HG03095 (cell line): ENCODE results near the gene TIAM1.

Experiments used
- ATAC-seq: cut with Tn5 transposase; IDR thresholded peaks from one replicate; pipeline ENCODE4 v1.9.1; 2021; ENCODE audit warnings: moderate library complexity; ENCODE audit not compliant: unreplicated experiment

Gene TIAM1

GRCh38 chr21:31343680-31344480 lies at the start of gene TIAM1:
Gene TIAM1 (minus strand): TSS chr21:31344261. CDS start chr21:31266972, 77,289 bp downstream.
- ATAC-seq = no peak

GRCh38 chr21:31387560-31388186 lies 43.6 kb upstream of the TIAM1 start:
- no peak for ATAC-seq

GRCh38 chr21:31386006-31386405 lies 41.9 kb upstream of the TIAM1 start:
- ATAC-seq = no peak

- ATAC-seq = no peak
Observed at GRCh38 chr21:31383770-31384169, 39.7 kb upstream of the TIAM1 start.

- no peak for ATAC-seq
Observed at GRCh38 chr21:31382060-31382459, 38.0 kb upstream of the TIAM1 start.

GRCh38 chr21:31376301-31376700 lies 32.2 kb upstream of the TIAM1 start:
- no peak for ATAC-seq

- no peak for ATAC-seq
Observed at GRCh38 chr21:31374395-31374794, 30.3 kb upstream of the TIAM1 start.

- ATAC-seq = no peak
Observed at GRCh38 chr21:31372471-31372765, 28.4 kb upstream of the TIAM1 start.

- ATAC-seq = no peak
Observed at GRCh38 chr21:31371715-31372470, 27.8 kb upstream of the TIAM1 start.

- ATAC-seq = no peak
Observed at GRCh38 chr21:31370893-31371544, 27.0 kb upstream of the TIAM1 start.

- ATAC-seq = no peak
Observed at GRCh38 chr21:31370281-31370892, 26.3 kb upstream of the TIAM1 start.

- ATAC-seq = no peak
Observed at GRCh38 chr21:31368361-31368760, 24.3 kb upstream of the TIAM1 start.

GRCh38 chr21:31367801-31368200 lies 23.7 kb upstream of the TIAM1 start:
- no peak for ATAC-seq

- no peak for ATAC-seq
Observed at GRCh38 chr21:31366825-31367224, 22.8 kb upstream of the TIAM1 start.

GRCh38 chr21:31364253-31364945 lies 20.3 kb upstream of the TIAM1 start:
- ATAC-seq = no peak

GRCh38 chr21:31363720-31364119 lies 19.7 kb upstream of the TIAM1 start:
- no peak for ATAC-seq

- ATAC-seq = no peak
Observed at GRCh38 chr21:31360717-31361116, 16.7 kb upstream of the TIAM1 start.

GRCh38 chr21:31358158-31358557 lies 14.1 kb upstream of the TIAM1 start:
- no peak for ATAC-seq

GRCh38 chr21:31356440-31356839 lies 12.4 kb upstream of the TIAM1 start:
- ATAC-seq = no peak
